BLaER1 (cell line): ENCODE results near the gene KMT5B.

ENCODE experiments used
- H3K27ac ChIP-seq: shearing (Covaris generic); formaldehyde crosslinking; 2 replicates; pipeline ENCODE4 v1.8.1; 2022
- H3K27me3 ChIP-seq: shearing (Covaris generic); formaldehyde crosslinking; 2 replicates; pipeline ENCODE4 v1.8.1; 2022
- H3K36me3 ChIP-seq: shearing (Covaris generic); formaldehyde crosslinking; 2 replicates; pipeline ENCODE4 v1.8.1; 2022
- H3K4me1 ChIP-seq: shearing (Covaris generic); formaldehyde crosslinking; 2 replicates; pipeline ENCODE4 v1.8.1; 2022
- H3K4me2 ChIP-seq: shearing (Covaris generic); formaldehyde crosslinking; 2 replicates; pipeline ENCODE4 v1.8.1; 2022
- H3K4me3 ChIP-seq: shearing (Covaris generic); formaldehyde crosslinking; 2 replicates; pipeline ENCODE4 v1.8.1; 2022
- H3K9ac ChIP-seq: shearing (Covaris generic); formaldehyde crosslinking; 2 replicates; pipeline ENCODE4 v1.8.1; 2022
- H3K9me3 ChIP-seq: shearing (Covaris generic); formaldehyde crosslinking; 2 replicates; pipeline ENCODE4 v1.8.1; 2022
- H4K20me1 ChIP-seq: shearing (Covaris generic); formaldehyde crosslinking; 2 replicates; pipeline ENCODE4 v1.8.1; 2022
- Cebpa-rat ChIP-seq: shearing (Covaris generic); IDR thresholded peaks from 2 replicates; pipeline ENCODE4 v1.8.1; 2022

Gene KMT5B

DNA sequence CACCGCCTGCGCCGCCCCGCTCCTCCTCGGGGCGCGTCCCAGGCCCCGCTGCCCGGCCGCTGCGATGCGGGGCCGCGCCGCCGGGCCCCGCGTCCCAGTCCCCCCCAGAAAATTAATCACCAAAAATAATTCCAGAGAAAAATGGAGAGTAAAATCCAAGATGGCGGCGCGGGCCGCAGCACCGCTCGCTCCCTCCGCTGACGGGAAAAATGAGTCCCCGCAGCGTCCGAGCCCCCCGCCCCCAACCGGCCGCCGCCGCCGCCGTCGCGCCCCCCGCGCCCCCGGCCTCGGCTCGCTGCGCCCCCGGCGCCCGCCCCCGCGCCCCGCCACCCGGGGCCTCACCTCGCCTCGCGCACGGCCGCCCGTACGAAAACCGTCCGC is at the start of gene KMT5B:
TSS of gene KMT5B (minus strand) at position 162 of the 381 bp plus-strand sequence. CDS start 23,220 bp downstream, outside the sequence.
- Histone ChIP-seq H3K27me3 (no peaks in the 10 kb centered on the region), H3K9ac (peak within 1 kb of the TSS; percentile 97), H4K20me1 (peaks cover 45% of the 10 kb centered on the region), H3K36me3 (no peaks in the 10 kb centered on the region), H3K4me2 (peak within 1 kb of the TSS; percentile 100), H3K4me1 (peaks cover 61% of the 10 kb centered on the region), H3K9me3 (no peaks in the 10 kb centered on the region), H3K27ac (peak within 1 kb of the TSS; percentile 99), H3K4me3 (peak within 1 kb of the TSS; percentile 81)
- TF ChIP-seq Cebpa-rat = no peak

DNA sequence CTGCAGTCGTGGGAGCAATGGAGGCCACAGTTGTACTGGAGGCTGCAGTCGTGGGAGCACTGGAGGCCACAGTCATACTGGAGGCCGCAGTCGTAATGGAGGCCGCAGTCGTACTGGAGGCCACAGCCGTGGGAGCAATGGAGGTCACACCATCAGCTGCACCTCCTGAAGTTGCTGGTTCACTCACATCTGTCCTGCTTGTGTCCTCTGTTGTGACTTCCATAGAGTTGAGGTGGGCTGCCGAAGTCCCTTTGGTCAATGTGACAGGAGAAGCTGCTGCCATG is 49.4 kb upstream of the KMT5B start:
- H3K4me2 ChIP-seq = no peak overlapping the region
- H3K36me3 ChIP-seq = peaks cover 72% of the 10 kb centered on the region
- H3K9me3 ChIP-seq = no peaks in the 10 kb centered on the region
- no peak overlapping the region for H3K9ac ChIP-seq
- H3K4me1 ChIP-seq = peaks cover 39% of the 10 kb centered on the region
- H3K27me3 ChIP-seq = no peaks in the 10 kb centered on the region
- H3K27ac ChIP-seq = no peak overlapping the region
- H4K20me1 ChIP-seq = no peaks in the 10 kb centered on the region
- H3K4me3 ChIP-seq = no peak overlapping the region
- TF ChIP-seq Cebpa-rat = no peak

DNA sequence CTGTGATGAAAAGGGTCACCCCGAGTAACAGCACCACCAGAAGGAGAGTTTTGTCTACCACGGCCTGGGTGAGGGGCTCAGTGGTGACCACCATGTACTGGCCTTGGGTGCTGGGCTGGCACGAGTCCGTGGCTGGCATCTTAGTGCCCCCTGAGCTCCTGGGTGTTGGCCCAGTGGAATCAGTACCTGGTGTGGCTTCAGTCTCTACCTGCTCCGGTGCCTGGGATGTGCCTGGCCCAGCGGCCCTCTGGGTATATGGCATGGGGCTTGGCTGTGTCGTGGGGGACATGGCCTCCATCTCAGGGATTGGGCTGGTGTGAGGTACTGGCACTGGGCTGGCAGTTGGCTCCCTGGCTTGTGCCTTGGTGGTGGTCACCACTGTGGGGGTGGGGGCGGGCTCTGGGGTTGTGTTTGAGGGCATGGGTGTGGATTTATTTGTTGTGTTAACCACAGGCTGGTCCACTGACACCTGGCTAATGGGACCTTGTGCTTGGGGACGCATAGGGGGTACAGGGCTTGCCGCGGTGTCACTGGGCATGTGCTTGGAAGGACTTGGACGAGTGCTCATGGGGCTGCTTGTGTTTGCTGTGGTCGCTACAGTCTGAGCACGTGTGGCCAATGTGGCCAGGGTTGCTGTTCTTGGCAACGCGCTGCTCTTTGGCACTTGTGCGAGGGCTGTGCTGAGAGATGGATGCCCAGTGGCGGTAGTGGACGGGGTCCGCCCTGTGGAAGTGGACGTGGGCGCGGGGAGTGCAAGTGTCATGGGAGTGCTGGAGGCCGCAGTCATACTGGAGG is 48.9 kb upstream of the KMT5B start:
- no peak for TF ChIP-seq Cebpa-rat
- H3K9ac ChIP-seq = no peak overlapping the region
- no peaks in the 10 kb centered on the region for H3K9me3 ChIP-seq
- H4K20me1 ChIP-seq = no peaks in the 10 kb centered on the region
- peaks cover 39% of the 10 kb centered on the region for H3K4me1 ChIP-seq
- H3K36me3 ChIP-seq = peaks cover 66% of the 10 kb centered on the region
- no peaks in the 10 kb centered on the region for H3K27me3 ChIP-seq
- no peak overlapping the region for H3K27ac ChIP-seq
- no peak overlapping the region for H3K4me3 ChIP-seq
- no peak overlapping the region for H3K4me2 ChIP-seq

DNA sequence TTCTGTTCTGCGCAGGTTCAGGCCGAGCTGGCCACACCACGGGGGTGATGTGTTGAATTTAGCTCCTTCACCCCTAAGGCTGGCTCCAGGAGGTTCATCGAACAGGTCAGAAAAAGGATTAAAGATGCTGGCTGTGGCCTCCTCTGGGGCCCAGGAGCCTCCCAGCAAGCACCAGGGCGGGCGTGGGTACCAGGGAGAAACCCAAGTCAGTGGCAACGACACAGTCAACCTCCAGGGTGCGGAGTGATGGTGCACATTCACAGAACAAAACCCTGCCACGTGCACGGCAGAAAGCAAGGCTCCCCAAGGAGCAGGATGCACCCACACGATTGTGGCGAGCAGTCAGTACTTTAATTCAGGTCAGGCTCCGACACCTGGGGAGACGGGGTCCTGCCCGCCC is 47.9 kb upstream of the KMT5B start:
- peaks cover 39% of the 10 kb centered on the region for H3K4me1 ChIP-seq
- H3K4me2 ChIP-seq = no peak overlapping the region
- H3K9me3 ChIP-seq = no peaks in the 10 kb centered on the region
- H3K27me3 ChIP-seq = no peaks in the 10 kb centered on the region
- H3K4me3 ChIP-seq = no peak overlapping the region
- TF ChIP-seq Cebpa-rat = no peak
- H3K9ac ChIP-seq = no peak overlapping the region
- peaks cover 64% of the 10 kb centered on the region for H3K36me3 ChIP-seq
- no peaks in the 10 kb centered on the region for H4K20me1 ChIP-seq
- no peak overlapping the region for H3K27ac ChIP-seq

DNA sequence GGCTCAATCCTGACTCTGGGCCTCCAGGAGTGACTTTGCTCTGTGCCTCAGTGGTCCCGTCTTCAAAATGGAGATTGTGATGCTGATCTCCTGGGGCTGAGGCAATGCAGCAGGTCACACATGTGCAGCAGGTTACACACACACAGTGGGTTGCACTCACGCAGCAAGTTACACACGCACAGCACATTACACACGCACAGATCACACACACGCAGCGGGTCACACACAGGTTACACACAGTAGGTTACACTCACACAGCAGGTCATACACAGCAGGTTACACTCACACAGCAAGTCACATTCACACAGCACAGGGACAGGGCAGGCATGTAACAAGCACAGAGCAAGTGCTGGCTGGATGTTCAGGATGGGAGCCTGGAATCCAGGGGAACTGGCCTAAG is 47.4 kb upstream of the KMT5B start:
- no peak overlapping the region for H3K4me2 ChIP-seq
- H4K20me1 ChIP-seq = no peaks in the 10 kb centered on the region
- peaks cover 58% of the 10 kb centered on the region for H3K36me3 ChIP-seq
- H3K27me3 ChIP-seq = no peaks in the 10 kb centered on the region
- peaks cover 39% of the 10 kb centered on the region for H3K4me1 ChIP-seq
- no peak overlapping the region for H3K9ac ChIP-seq
- no peak for TF ChIP-seq Cebpa-rat
- no peak overlapping the region for H3K4me3 ChIP-seq
- H3K9me3 ChIP-seq = no peaks in the 10 kb centered on the region
- no peak overlapping the region for H3K27ac ChIP-seq

DNA sequence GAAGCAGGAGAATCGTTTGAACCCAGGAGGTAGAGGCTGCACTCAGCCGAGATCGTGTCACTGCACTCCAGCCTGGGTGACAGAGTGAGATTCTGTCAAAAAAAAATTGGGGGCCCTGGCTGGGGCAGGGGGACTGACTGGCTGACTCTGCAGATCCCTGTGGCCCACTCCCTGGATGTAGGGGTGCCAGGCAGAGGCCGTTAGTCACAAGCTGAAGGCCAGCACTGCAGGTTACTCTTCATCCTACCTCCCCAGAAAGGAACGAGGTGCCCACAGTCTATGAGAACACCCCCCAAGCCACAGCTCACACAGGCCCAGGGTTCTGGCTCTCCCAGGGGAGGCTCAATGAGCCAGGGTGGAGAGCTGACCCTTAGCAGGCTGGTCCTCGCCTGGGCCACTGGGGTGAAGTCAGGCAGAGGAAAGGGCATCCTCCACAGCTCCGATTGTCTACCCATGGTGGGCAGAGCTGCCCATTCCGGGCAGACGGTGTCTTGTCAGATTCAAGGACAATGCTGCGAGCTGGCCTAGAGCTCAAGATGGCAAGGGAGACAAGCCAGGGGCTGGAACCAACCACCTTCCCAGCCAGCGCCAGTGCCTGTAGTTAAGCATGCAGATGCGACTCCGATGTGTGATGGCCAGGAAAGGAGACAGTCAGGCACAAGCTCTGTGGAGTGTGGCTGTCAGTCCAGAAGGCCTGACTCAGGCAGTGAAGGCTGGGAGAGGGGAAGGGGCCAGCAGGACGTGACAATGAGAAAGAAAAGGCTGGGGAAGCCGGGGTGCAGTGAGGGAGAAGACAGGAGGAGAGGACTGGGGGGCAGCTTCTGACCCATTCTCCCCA is 46.2 kb upstream of the KMT5B start:
- no peak overlapping the region for H3K27ac ChIP-seq
- H3K9ac ChIP-seq = no peak overlapping the region

DNA sequence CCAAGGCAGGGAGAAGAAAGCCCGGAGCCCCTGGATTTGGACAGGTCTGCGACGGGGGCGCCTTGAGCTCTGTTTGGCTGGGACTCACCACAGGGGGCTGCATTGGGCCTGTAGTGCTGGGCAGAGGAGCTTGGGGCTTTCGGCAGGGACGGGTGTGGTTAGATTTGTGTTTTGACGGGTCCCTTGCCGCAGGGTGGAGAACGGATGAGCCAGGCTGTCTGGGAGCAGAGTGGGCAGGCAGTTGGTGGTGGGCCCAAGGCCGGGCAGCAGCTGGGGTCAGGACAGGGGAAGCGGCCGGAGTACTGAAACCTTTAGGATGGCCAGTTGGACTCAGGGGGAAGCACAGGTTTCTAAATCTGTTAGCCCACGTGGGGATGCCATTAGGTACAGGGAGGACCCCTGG is 45.3 kb upstream of the KMT5B start:
- Histone ChIP-seq H3K27me3 (no peaks in the 10 kb centered on the region), H3K9ac (no peak overlapping the region), H3K4me2 (no peak overlapping the region), H3K27ac (no peak overlapping the region), H3K4me3 (no peak overlapping the region), H3K9me3 (no peaks in the 10 kb centered on the region), H3K4me1 (peaks cover 51% of the 10 kb centered on the region), H3K36me3 (peaks cover 41% of the 10 kb centered on the region), H4K20me1 (no peaks in the 10 kb centered on the region)
- TF ChIP-seq Cebpa-rat = no peak

More for the DNA sequence above, 46.2 kb upstream of the KMT5B start:
- Histone ChIP-seq H3K4me1 (peaks cover 41% of the 10 kb centered on the region), H3K4me2 (no peak overlapping the region), H4K20me1 (no peaks in the 10 kb centered on the region), H3K27me3 (no peaks in the 10 kb centered on the region), H3K4me3 (no peak overlapping the region), H3K9me3 (no peaks in the 10 kb centered on the region), H3K36me3 (peaks cover 49% of the 10 kb centered on the region)
- no peak for TF ChIP-seq Cebpa-rat

DNA sequence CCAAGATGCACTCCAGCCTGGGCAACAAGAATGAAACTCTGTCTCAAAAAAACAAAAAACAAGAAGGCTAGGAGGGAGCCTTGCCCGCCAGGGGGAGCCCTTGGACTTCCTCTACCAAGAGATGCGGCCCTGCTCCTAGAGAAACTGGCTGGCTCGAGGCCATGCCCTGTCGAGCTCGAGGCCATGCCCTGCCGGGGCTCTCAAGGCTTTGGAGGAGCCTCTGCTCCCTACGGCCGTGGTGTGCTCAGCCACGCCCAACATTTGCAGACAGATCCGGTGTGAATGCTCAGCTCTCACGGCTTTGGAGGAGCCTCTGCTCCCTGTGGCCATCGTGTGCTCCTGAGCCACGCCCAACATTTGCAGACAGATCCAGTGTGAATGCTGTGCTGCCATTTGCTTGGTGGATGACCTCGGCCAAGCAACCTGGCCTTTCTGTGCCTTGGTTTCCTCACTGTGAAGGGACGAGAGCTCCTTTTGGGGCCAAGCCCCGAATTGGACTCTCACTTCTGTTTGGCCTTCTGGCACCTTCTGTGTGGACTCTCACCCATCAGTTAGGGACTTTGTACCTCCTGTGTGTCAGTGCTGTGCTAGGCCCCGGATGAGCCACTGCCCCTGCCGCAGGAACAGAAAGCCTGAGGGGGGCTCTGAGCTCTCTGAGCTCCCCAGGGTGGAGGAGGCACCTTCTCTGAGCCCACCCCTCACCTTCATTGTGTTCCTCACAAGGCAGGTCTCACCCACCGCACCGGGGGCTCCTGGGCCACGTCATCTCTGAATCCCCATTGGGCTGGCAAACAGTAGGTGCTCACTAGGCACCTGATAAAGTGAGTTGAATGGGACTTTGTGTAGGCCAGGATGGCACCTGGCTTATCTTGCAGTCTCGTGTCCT is 44.6 kb upstream of the KMT5B start:
- TF ChIP-seq Cebpa-rat = no peak
- Histone ChIP-seq H3K4me1 (peaks cover 52% of the 10 kb centered on the region), H3K4me2 (peak overlapping the region; percentile 22), H4K20me1 (no peaks in the 10 kb centered on the region), H3K4me3 (no peak overlapping the region), H3K27ac (no peak overlapping the region), H3K36me3 (peaks cover 35% of the 10 kb centered on the region), H3K9me3 (no peaks in the 10 kb centered on the region), H3K27me3 (no peaks in the 10 kb centered on the region), H3K9ac (no peak overlapping the region)

DNA sequence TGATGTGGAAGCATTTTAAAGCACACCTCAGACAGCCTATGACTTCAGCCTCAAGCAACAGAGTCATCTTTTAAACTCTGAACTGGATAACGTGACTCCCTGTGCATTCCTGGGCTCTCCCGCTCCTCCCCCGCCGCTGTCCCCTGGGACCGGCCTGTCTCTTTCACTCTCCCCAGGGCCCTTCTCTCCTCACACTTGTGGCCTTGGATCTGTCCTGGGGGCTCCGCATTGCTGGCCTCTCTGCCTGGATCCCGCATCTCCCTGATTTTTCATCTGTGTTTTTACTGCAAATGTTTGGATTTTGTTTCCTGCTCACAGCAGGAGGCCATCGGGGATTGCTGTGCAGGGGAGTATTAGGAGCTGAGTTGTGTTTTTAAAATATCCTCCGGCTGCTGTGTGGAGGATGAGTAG is 43.2 kb upstream of the KMT5B start:
- peaks cover 21% of the 10 kb centered on the region for H3K36me3 ChIP-seq
- peaks cover 52% of the 10 kb centered on the region for H3K4me1 ChIP-seq
- no peak overlapping the region for H3K27ac ChIP-seq
- H3K4me2 ChIP-seq = peak overlapping the region; percentile 39
- peak overlapping the region; percentile 34; the same call in 1 of the 2 replicates for H3K9ac ChIP-seq
- H3K9me3 ChIP-seq = peaks cover 5% of the 10 kb centered on the region; the same call in 1 of the 2 replicates
- no peaks in the 10 kb centered on the region for H3K27me3 ChIP-seq
- no peak overlapping the region for H3K4me3 ChIP-seq
- H4K20me1 ChIP-seq = no peaks in the 10 kb centered on the region
- no peak for TF ChIP-seq Cebpa-rat
